Neural progenitor cell (in vitro differentiated cells): ENCODE measurements around the gene SEMA3C.

Experiments
- EZH2phosphoT487 ChIP-seq: fragments of 200-600 bp; sonication (generic); IDR thresholded peaks from 2 replicates; pipeline ENCODE4 v1.6.1; 2017; ENCODE audit warnings: antibody characterized with exemption
- TF ChIP-seq, protein P1 (sequence below): fragments of 200-600 bp; sonication (generic); IDR thresholded peaks from 2 replicates; pipeline ENCODE4 v1.5.1; 2017; ENCODE audit warnings: antibody characterized with exemption, mild to moderate bottlenecking

DNA sequence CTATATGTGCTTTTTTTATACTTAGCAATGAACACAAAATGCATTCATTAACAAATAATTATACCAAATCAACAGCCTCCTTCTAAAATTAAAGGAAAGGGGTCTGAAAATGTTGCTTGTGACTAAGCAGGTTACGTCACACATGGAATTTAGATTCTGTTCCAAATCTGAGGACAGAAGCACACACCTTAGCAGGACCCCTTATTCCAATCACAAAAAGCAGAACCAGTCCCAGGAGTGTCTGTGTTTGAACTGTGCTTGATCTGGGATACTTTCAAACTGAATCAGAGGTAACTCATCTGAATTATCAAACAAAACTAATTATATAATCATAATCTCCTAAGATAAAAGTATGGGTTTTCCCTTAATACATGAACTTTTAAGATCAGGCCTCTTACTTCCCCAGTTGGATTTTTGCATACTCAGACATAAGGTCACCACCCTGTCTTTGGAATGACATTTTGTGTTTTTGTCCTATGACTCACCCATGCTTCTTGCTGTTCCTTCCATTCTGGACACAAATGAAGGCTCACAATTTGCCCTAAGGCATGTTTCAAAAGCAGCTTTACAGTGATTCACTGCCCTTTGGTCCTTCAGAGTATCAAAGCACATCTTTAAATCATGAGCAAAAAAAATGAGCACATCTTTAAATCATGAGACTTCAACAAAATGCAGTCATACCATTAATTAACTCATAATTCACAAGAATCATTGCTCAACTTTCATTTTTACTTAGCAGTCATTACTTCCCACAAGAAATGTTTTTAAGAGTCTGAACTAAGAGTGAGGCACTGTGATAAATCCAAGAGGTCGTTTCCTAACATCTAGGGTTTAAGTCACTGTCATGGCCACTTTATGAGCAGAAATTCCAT, 35.5 kb downstream of the SEMA3C start:
- TF ChIP-seq, protein P1, sequence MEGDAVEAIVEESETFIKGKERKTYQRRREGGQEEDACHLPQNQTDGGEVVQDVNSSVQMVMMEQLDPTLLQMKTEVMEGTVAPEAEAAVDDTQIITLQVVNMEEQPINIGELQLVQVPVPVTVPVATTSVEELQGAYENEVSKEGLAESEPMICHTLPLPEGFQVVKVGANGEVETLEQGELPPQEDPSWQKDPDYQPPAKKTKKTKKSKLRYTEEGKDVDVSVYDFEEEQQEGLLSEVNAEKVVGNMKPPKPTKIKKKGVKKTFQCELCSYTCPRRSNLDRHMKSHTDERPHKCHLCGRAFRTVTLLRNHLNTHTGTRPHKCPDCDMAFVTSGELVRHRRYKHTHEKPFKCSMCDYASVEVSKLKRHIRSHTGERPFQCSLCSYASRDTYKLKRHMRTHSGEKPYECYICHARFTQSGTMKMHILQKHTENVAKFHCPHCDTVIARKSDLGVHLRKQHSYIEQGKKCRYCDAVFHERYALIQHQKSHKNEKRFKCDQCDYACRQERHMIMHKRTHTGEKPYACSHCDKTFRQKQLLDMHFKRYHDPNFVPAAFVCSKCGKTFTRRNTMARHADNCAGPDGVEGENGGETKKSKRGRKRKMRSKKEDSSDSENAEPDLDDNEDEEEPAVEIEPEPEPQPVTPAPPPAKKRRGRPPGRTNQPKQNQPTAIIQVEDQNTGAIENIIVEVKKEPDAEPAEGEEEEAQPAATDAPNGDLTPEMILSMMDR: no peak
- no peak for TF ChIP-seq EZH2phosphoT487
